ENCODE results near the gene SIRT2. TPM values are rescaled to one million over a fixed set of nuclear protein-coding genes. Genes with fewer than 3 reads are reported as not detected.

The SIRT2 gene
- total RNA-seq, 1 experiment from 2014 or later: 8.4 TPM

DNA sequence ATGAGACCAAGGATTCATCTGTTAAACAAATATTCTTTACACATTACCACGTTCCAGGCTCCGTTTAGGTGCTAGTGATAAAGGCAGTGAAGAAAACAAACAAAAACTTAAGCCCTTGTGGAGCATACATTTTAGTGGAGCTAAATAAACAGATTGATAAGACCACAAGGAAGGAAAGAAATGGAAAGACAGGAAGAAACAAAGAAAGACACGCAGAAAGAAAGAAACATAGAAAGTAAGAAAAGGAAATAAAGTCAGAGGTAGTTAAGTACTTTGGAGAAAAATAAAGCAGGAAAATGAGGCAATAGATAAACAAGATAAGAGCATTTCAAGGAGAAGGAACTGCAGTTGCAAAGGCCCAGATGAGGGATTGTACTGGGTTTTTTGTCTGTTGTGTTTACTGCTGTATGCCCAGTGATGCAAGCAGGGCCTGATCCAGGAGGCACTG is 1.3 kb upstream of the SIRT2 start:
- DNase-seq: no peak
- H4K8ac ChIP-seq (replicated peaks; ENCODE audit: insufficient read length, low read depth, low read length): no peak overlapping the region
- no peaks in the 10 kb centered on the region for H3K79me2 ChIP-seq (ENCODE audit: insufficient read depth, low read length)
- H3K79me1 ChIP-seq (ENCODE audit: insufficient read depth, low read depth, low read length, poor library complexity, severe bottlenecking): no peaks in the 10 kb centered on the region
- H3K4ac ChIP-seq (ENCODE audit: low read depth, low read length): no peak overlapping the region
- H3K23ac ChIP-seq (ENCODE audit: insufficient read length, low read depth, low read length): no peak overlapping the region
- H2BK5ac ChIP-seq (ENCODE audit: insufficient read length, low read length): no peak overlapping the region
- peaks cover 2% of the 10 kb centered on the region; the same call in 1 of the 2 replicates for H3K4me1 ChIP-seq (ENCODE audit: insufficient read depth, low read length)
- no peak overlapping the region for H2BK12ac ChIP-seq (ENCODE audit: insufficient read length, low read depth, low read length)
- no peaks in the 10 kb centered on the region for H3K23me2 ChIP-seq (ENCODE audit: insufficient read length, low read depth, low read length, poor library complexity, severe bottlenecking)
- no peak overlapping the region for H3K14ac ChIP-seq (ENCODE audit: insufficient read depth, low read length)
- TF ChIP-seq, protein P1, sequence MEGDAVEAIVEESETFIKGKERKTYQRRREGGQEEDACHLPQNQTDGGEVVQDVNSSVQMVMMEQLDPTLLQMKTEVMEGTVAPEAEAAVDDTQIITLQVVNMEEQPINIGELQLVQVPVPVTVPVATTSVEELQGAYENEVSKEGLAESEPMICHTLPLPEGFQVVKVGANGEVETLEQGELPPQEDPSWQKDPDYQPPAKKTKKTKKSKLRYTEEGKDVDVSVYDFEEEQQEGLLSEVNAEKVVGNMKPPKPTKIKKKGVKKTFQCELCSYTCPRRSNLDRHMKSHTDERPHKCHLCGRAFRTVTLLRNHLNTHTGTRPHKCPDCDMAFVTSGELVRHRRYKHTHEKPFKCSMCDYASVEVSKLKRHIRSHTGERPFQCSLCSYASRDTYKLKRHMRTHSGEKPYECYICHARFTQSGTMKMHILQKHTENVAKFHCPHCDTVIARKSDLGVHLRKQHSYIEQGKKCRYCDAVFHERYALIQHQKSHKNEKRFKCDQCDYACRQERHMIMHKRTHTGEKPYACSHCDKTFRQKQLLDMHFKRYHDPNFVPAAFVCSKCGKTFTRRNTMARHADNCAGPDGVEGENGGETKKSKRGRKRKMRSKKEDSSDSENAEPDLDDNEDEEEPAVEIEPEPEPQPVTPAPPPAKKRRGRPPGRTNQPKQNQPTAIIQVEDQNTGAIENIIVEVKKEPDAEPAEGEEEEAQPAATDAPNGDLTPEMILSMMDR (conservative IDR thresholded peaks at IDR 0.05): no peak
- no peaks in the 10 kb centered on the region for H3K9me3 ChIP-seq (ENCODE audit: control insufficient read depth, low read depth, low read length)
- Mint-ChIP-seq H3K36me3 (ENCODE audit: insufficient read depth in 1 of 3, low read depth in 3 of 3) (peaks cover 4 to 19% (median 14%) of the 10 kb centered on the region in 3 experiments; a peak in 6 of 7 replicates), H3K27me3 (ENCODE audit: low read depth) (peaks cover 15% of the 10 kb centered on the region), H3K4me1 (peaks cover 15 to 18% of the 10 kb centered on the region in 2 experiments), H3K27ac (peak overlapping the region in 1 of 3 experiments; percentile 21; a peak in 2 of 7 replicates), H3K4me3 (peak overlapping the region; percentile 81 to 86), H3K9me3 (peaks cover 0 to 3% of the 10 kb centered on the region in 2 experiments; a peak in 1 of 5 replicates)
- no peak overlapping the region for H3K27ac ChIP-seq (ENCODE audit: insufficient read length, low read depth, low read length)
- no peak overlapping the region for H2BK20ac ChIP-seq (ENCODE audit: low read depth, low read length, poor library complexity, severe bottlenecking)
- H3K4me2 ChIP-seq (ENCODE audit: insufficient read depth, insufficient read length, low read length): peak overlapping the region; percentile 76
- H4K5ac ChIP-seq (ENCODE audit: insufficient read length, low read depth, low read length): no peak overlapping the region
- H3T11ph ChIP-seq (ENCODE audit: low read length): no peak overlapping the region
- no peak overlapping the region for H3K18ac ChIP-seq (ENCODE audit: insufficient read length, low read depth, low read length)
- no peak overlapping the region for H2BK15ac ChIP-seq (ENCODE audit: low read depth, low read length)
- H3K56ac ChIP-seq (ENCODE audit: insufficient read length, low read depth, low read length): no peak overlapping the region
- H4K91ac ChIP-seq (ENCODE audit: insufficient read length, low read depth, low read length): no peak overlapping the region
- no peak overlapping the region for H3K9ac ChIP-seq (ENCODE audit: extremely low read depth, insufficient read length, low read length)
- H3K27me3 ChIP-seq (ENCODE audit: insufficient read depth, low read length): no peaks in the 10 kb centered on the region
- no peaks in the 10 kb centered on the region for H4K20me1 ChIP-seq (ENCODE audit: control insufficient read depth, insufficient read depth, insufficient read length)
- WGBS (ENCODE audit: extremely low coverage, insufficient read length, low lambda C conversion rate): no CpG with 5 or more reads among the region's 3 CpGs
- H2AFZ ChIP-seq (ENCODE audit: low read length): no peak overlapping the region
- no peak overlapping the region for H2AK5ac ChIP-seq (ENCODE audit: insufficient read length, low read length)
- H2BK120ac ChIP-seq (ENCODE audit: low read depth, low read length, poor library complexity, severe bottlenecking): no peak overlapping the region

Data from H9 (cell line).